ENCODE measurements around the gene SKI. TPM values are rescaled to one million over a fixed set of nuclear protein-coding genes. Genes with fewer than 3 reads are reported as not detected.

Gene SKI
- total and polyA plus RNA-seq, 2 donors (not counting 1 experiment from before 2014, with no cell fraction given), result 14.9 to 74.9 TPM

DNA sequence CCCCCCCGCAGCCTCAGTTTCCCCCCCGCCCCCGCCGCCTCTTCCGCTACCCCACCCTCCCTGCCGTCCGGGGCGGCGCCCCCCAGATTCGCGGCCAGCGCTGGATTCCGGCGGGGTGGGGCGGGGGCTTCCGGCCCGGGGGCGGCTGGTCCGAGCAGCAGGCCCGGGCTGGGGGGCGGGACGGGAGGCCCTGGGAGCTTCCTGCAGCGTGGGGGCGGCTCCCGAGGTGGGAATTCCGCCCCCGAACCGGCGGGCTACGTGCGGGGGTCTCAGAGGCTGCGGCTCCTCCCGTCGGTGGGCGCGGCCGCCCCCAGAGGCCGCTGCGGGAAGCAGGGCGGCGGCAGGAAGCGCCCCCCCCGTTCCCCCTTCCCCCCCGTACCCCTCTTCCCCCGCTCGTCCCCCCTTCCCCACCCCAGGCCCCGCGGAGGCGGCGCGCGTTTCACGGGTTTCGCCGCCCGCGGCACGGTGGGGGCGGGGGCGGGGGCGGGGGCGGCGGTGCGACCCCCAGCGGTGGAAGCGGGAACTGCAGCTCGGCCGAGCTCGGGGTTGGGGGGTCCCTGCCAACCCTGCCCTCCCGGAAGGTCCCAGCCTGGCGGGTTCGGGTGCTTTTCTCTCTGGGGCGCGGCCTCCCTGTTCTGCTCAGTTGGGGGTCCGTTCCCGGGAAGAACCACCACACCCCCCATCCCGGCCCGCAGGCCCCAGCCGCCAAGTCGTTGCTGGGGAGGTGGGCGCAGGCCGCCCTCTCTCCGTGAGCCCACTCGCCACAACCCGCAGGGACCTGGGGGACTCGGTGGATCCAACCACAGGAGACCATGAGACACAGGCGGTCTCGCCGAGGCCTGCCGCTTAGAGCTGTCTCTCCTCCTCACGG lies 86.9 kb downstream of the SKI start:
- H2AFZ ChIP-seq (ENCODE audit: insufficient read depth, low read depth, low read length, poor library complexity, severe bottlenecking), result peak overlapping the region; percentile 88
- no peaks in the 10 kb centered on the region for H4K20me1 ChIP-seq (ENCODE audit: control insufficient read depth, insufficient read depth, low read length, poor library complexity, severe bottlenecking)
- H3K9ac ChIP-seq (ENCODE audit: low read length), result peak overlapping the region; percentile 73
- no peaks in the 10 kb centered on the region for H3K27me3 ChIP-seq (replicated peaks in 1 of 4; ENCODE audit: control extremely low read depth in 1 of 4, control insufficient read depth in 3 of 4, insufficient read depth in 4 of 4, low read length in 3 of 4)
- POLR2A ChIA-PET, result interaction anchor here (0.6 to 2.9 kb wide), 9 partner anchors 14 to 232 kb away, joined by 3 to 25 read pairs (median 5); partner anchors contain the start of gene FAAP20
- H3K4me3 ChIP-seq (ENCODE audit: control extremely low read depth in 1 of 5, extremely low read depth in 1 of 5, insufficient read depth in 1 of 5, low read depth in 2 of 5, low read length in 4 of 5), result peak overlapping the region in 4 of 5 experiments; percentile 51 to 71 (median 59)
- H3K9me3 ChIP-seq (ENCODE audit: control extremely low read depth in 1 of 3, control insufficient read depth in 2 of 3, insufficient read depth in 1 of 3, low read length in 2 of 3), result no peaks in the 10 kb centered on the region
- ATAC-seq (ENCODE audit: low read depth) (peak; percentile 59), DNase-seq (peak; percentile 81)
- H3K27ac ChIP-seq (ENCODE audit: low read length in 2 of 2), result peak overlapping the region; percentile 84 to 91
- H3K4me1 ChIP-seq (ENCODE audit: control insufficient read depth in 2 of 2, insufficient read depth in 2 of 2, low read length in 2 of 2), result peaks cover 44 to 53% of the 10 kb centered on the region in 2 donors
- H3K27me3 Mint-ChIP-seq, result no peaks in the 10 kb centered on the region
- CTCF ChIA-PET, result interaction anchor here (0.6 to 4.5 kb wide), 13 partner anchors 8 to 119 kb away, joined by 3 to 27 read pairs (median 4); partner anchors contain the start of gene FAAP20
- H3K79me2 ChIP-seq (ENCODE audit: control insufficient read depth, insufficient read depth, low read length), result no peaks in the 10 kb centered on the region
- peaks cover 35% of the 10 kb centered on the region for H3K4me1 Mint-ChIP-seq
- no peaks in the 10 kb centered on the region for H3K9me3 Mint-ChIP-seq (ENCODE audit: insufficient read depth)
- H3K4me2 ChIP-seq (replicated peaks; ENCODE audit: low read depth, low read length, poor library complexity, severe bottlenecking), result peak overlapping the region; percentile 98
- H3K4me3 Mint-ChIP-seq, result peak overlapping the region; percentile 69
- H3K27ac Mint-ChIP-seq, result peak overlapping the region; percentile 77
- 2% methylated on average over 52 of the region's 91 CpGs for WGBS (ENCODE audit: insufficient coverage)
- H3K36me3 ChIP-seq (replicated peaks in 1 of 2; ENCODE audit: control extremely low read depth in 1 of 2, control insufficient read depth in 1 of 2, extremely low read depth in 1 of 2, insufficient read depth in 2 of 2, low read length in 1 of 2), result no peaks in the 10 kb centered on the region
- no peak for TF ChIP-seq EZH2 (IDR thresholded peaks at IDR 0.05; ENCODE audit: borderline replicate concordance, insufficient read depth, low read depth, low read length, poor library complexity, severe bottlenecking)
- TF ChIP-seq, protein P1, sequence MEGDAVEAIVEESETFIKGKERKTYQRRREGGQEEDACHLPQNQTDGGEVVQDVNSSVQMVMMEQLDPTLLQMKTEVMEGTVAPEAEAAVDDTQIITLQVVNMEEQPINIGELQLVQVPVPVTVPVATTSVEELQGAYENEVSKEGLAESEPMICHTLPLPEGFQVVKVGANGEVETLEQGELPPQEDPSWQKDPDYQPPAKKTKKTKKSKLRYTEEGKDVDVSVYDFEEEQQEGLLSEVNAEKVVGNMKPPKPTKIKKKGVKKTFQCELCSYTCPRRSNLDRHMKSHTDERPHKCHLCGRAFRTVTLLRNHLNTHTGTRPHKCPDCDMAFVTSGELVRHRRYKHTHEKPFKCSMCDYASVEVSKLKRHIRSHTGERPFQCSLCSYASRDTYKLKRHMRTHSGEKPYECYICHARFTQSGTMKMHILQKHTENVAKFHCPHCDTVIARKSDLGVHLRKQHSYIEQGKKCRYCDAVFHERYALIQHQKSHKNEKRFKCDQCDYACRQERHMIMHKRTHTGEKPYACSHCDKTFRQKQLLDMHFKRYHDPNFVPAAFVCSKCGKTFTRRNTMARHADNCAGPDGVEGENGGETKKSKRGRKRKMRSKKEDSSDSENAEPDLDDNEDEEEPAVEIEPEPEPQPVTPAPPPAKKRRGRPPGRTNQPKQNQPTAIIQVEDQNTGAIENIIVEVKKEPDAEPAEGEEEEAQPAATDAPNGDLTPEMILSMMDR (IDR thresholded peaks at IDR 0.05), result peak; percentile 95
- intact Hi-C loops (cut with micrococcal nuclease), result loop anchor here (2.0 kb wide), 1 partner anchor 24 kb away; no protein-coding TSS in a partner anchor

Data from B cell (primary cell).